GM12864 (cell line): Measurements from ENCODE around the gene GDF11.

Source experiments
- DNase-seq: peaks from one replicate; pipeline ENCODE4 v3.0.0-alpha.2; 2011; ENCODE audit warnings: low read depth
- H3K4me3 ChIP-seq: 2 replicates; pipeline ENCODE4 v1.5.1; 2011; ENCODE audit warnings: mild to moderate bottlenecking, low read depth, low read length, control low read depth
- TF ChIP-seq, protein P1 (sequence below): IDR thresholded peaks from 2 replicates; pipeline ENCODE4 v1.5.1; 2011; ENCODE audit warnings: low read depth, mild to moderate bottlenecking, moderate library complexity, low read length, control low read depth, inconsistent platforms; ENCODE audit errors: missing control alignments

The GDF11 gene

DNA sequence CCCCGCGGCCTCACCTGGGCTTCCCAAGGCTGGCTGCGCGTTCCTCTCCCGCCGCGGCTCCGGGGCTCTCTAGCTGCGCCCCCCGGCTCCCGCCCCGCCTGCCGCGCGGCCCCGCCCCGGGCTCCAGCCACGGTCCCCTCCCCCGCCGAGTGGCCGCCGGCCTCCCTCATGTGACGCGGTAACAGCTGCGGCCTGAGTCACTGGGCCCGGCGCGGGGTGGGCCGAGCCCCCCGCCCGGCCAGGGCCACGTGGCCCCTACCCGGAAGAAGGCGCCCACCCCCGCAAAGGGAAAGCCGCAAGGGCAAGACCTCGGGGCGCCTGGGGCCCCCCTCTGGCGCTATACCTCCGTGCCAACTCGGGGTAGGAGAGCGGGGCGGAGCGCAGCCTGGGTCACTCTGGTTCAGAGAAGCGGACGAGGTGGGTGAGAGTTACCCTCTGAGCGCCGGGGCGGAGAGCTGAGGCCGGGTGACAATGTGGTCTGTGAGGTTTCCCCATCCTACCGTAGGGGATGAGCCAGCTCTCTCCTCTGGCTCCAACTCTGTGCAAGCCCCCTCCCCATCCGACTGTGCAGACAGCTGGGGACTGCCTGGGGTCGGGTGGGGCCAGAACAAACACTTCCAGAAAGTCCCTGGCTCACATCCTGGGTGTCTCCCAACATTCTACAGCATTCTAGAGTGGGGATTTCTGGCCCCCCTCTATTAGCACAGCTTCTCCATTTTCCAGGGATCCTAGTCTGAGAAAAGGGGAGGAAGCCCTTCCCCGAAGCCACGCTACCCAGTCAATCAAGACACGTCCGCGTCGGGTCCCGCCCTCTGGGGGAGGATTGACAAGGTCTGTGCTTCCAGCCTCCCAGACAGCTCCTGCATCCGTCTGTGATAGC is 13.7 kb upstream of the GDF11 start, which contains the start of gene CD63:
Gene CD63, minus strand, starts transcription at position 71 of the 880 bp plus-strand sequence. CDS start 668 bp downstream, outside the sequence.
- H3K4me3 ChIP-seq: peak within 1 kb of the TSS; percentile 75
- TF ChIP-seq, protein P1, sequence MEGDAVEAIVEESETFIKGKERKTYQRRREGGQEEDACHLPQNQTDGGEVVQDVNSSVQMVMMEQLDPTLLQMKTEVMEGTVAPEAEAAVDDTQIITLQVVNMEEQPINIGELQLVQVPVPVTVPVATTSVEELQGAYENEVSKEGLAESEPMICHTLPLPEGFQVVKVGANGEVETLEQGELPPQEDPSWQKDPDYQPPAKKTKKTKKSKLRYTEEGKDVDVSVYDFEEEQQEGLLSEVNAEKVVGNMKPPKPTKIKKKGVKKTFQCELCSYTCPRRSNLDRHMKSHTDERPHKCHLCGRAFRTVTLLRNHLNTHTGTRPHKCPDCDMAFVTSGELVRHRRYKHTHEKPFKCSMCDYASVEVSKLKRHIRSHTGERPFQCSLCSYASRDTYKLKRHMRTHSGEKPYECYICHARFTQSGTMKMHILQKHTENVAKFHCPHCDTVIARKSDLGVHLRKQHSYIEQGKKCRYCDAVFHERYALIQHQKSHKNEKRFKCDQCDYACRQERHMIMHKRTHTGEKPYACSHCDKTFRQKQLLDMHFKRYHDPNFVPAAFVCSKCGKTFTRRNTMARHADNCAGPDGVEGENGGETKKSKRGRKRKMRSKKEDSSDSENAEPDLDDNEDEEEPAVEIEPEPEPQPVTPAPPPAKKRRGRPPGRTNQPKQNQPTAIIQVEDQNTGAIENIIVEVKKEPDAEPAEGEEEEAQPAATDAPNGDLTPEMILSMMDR: no peak
- DNase-seq: no peak

DNA sequence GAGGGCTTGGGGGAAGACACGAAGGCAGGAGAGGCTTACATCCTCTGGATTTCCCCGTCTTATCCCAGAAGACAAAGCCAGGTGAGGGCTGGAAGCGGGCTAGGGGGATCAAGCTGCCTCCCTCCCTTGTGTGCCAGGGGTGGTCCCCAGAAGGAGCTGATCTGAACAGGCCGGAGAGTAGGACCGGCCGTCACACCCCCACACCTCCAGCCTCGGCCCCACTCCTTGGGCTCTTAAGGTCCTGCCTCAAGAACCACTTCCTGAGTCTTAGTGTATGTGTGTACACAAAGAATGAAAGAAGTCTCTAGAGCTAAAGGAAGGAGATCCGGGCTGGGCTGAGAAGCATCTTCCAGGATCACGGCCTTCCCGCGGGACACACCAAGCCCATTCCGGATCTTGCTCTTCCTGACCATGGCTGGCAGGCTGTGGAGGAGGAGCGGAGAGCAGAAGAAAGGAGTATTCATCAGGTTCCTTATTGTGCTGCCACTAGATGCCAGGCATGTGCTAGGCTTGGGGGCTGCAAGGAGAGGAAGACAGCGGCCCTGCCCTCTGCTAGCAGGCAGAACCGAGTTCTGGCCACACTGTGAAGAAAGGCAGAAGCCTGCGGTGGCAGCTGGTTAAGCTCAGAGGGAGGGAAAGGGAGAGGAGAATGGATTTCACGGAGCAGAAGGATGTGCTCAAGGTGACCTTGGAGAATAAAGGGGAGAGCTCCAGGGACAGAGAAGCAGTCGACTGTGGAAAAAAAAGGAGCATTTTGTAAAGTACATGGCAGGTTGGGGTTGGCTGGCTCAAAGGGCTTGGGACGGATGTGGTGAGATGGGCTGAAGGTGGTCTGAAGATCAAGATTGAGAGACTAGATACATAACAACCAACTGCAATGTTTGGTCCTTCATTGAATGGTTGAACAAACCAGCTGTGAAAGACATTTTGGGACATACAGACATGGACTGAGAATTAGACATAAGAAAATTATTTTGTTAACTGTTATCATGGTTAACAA is 12.8 kb upstream of the GDF11 start:
- peak overlapping the region; percentile 75 for H3K4me3 ChIP-seq
- TF ChIP-seq, protein P1: peak; percentile 8
- DNase-seq: no peak

DNA sequence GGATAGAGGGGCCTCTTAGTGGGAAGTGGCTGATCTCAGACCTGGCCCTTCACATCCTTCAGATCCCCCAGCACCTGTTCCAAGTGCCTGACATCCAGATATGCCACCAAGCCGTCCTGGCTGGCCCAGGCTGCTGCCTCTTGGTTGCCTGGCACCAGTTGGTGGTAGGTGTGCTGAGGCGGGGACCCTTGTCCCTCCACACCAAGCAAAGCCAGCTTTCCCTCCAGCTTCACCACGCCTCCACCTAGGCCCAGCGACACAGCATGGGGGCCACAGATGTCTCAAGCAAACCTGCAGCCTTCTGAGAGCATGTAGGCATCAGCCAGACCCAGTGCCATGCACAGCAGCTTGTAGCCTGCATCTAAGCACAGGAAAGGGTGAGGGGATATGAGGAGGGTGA is 10.6 kb upstream of the GDF11 start:
- no peak for DNase-seq
- TF ChIP-seq, protein P1: no peak
- H3K4me3 ChIP-seq: no peak overlapping the region

DNA sequence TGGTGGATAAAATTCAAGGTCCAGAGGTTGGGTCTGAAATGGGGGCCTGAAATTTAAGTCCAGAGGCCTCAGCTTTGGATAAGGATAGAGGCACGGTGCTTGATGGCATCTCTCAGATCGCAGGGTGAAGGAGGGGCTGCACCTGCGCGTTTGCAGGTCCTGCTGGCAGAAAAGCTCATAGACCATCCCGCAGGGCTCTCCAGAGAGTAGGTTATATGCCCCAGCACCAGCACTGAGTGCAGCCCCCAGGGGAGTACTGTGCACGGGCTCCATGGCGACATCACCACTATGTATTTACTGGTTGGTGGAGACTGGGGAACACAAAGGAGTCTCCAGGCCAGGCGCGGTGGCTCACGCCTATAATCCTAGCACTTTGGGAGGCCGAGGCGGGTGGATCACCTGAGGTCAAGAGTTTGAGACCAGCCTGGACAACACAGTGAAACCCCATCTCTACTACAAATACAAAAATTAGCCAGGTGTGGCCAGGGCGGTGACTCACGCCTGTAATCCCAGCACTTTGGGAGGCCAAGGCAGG is 9.8 kb upstream of the GDF11 start:
- no peak for DNase-seq
- TF ChIP-seq, protein P1: no peak
- no peak overlapping the region for H3K4me3 ChIP-seq

DNA sequence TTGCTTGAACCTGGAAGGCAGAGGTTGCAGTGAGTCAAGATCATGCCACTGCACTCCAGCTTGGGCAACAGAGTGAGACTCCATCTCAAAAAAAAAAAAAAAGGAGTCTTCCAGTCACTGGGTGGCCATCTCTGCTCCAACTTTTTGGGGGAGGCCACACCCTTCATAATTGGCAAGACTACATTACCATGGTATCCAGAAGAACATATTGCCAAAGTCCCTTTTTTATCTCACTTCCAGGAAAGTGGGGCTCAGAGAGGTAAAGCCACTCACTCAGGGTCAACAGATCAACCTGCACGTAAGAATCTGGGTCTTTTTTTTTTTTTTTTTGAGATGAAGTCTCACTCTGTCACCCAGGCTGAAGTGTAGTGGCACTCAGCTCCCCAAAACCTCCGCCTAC is 9.1 kb upstream of the GDF11 start:
- DNase-seq: no peak
- TF ChIP-seq, protein P1: no peak
- H3K4me3 ChIP-seq: no peak overlapping the region

DNA sequence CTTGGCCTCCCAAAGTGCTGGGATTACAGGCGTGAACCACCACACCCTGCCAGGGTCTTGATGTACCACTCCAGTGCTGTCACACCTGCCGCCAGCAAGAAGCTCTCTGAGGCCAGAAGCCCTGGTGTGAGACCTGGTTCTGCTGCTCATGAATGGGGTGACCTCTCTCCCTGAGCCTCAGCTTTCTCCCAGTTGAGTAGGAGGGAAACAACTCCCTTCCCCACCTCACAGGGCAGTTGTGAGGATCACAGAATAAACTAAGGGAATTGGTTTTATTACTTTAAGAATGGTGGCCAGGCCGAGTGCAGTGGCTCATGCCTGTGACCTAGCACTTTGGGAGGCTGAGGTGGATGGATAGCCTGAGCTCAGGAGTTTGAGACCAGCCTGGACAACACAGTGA is 8.3 kb upstream of the GDF11 start:
- TF ChIP-seq, protein P1: no peak
- no peak overlapping the region for H3K4me3 ChIP-seq
- DNase-seq: no peak
